Measurements from ENCODE around the gene KIAA1549. TPM values are rescaled to one million over a fixed set of nuclear protein-coding genes. Genes with fewer than 3 reads are reported as not detected.

Gene KIAA1549
- total and polyA plus RNA-seq, 2 of the 8 experiments (the other 6 are each of a cell fraction or from before 2014, with no cell fraction given) = 6.5 to 17.3 TPM

- Histone ChIP-seq H3K23ac (ENCODE audit: insufficient read length) (no peak overlapping the region), H2BK12ac (ENCODE audit: low read depth, low read length) (0 out of 2 replicates have a peak overlapping the region, but pooled peaks have one; percentile 0), H2BK15ac (ENCODE audit: low read length) (no peak overlapping the region), H3K23me2 (ENCODE audit: low read depth, low read length) (peaks cover 6% of the 10 kb centered on the region; the same call in 1 of the 2 replicates), H3K79me2 (ENCODE audit: control insufficient read depth in 1 of 2, insufficient read depth in 2 of 2, low read length in 2 of 2) (peaks cover 10 to 74% of the 10 kb centered on the region in 2 experiments), H3K4me1 (replicated peaks in 1 of 4; ENCODE audit: control insufficient read depth in 3 of 4, insufficient read depth in 4 of 4, low read length in 3 of 4) (peaks cover 5 to 24% (median 12%) of the 10 kb centered on the region in 4 experiments), H3K79me1 (ENCODE audit: low read depth, low read length) (peaks cover 34% of the 10 kb centered on the region), H4K91ac (replicated peaks; ENCODE audit: insufficient read length, low read length) (no peak overlapping the region), H4K5ac (ENCODE audit: insufficient read length, low read depth, low read length) (no peak overlapping the region), H3K4me2 (ENCODE audit: insufficient read depth in 1 of 2, low read depth in 2 of 2, low read length in 2 of 2) (no peak overlapping the region), H2BK20ac (ENCODE audit: low read length) (no peak overlapping the region), H3K27me3 (replicated peaks in 1 of 4; ENCODE audit: control insufficient read depth in 3 of 4, extremely low read depth in 1 of 4, insufficient read depth in 3 of 4, low read length in 3 of 4) (no peaks in the 10 kb centered on the region; a peak in 1 of 7 replicates), H4K8ac (ENCODE audit: extremely low read depth, insufficient read depth, low read length) (no peak overlapping the region), H3K9me3 (ENCODE audit: insufficient read depth in 2 of 2, low read depth in 1 of 2, low read length in 1 of 2) (no peaks in the 10 kb centered on the region), H3K4me3 (ENCODE audit: extremely low read depth in 1 of 4, insufficient read depth in 2 of 4, low read depth in 3 of 4, low read length in 4 of 4) (no peak overlapping the region), H2AFZ (ENCODE audit: low read length) (no peak overlapping the region), H3K18ac (ENCODE audit: extremely low read depth, low read length) (no peak overlapping the region), H3K36me3 (ENCODE audit: control insufficient read depth in 2 of 4, insufficient read depth in 4 of 4, low read length in 3 of 4) (no peaks in the 10 kb centered on the region), H4K20me1 (replicated peaks in 1 of 2; ENCODE audit: control insufficient read depth in 1 of 2, insufficient read depth in 2 of 2, low read length in 2 of 2) (peaks cover 2 to 11% of the 10 kb centered on the region in 2 experiments), H3K4ac (replicated peaks; ENCODE audit: insufficient read length, low read depth, low read length) (no peak overlapping the region), H2BK5ac (ENCODE audit: low read depth, low read length) (no peak overlapping the region), H3K14ac (ENCODE audit: insufficient read length) (no peak overlapping the region), H2AK5ac (ENCODE audit: low read depth, low read length) (0 out of 2 replicates have a peak overlapping the region, but pooled peaks have one; percentile 3), H3K56ac (replicated peaks; ENCODE audit: insufficient read length, low read depth, low read length) (no peak overlapping the region), H3K9ac (replicated peaks in 1 of 4; ENCODE audit: extremely low read depth in 1 of 4, low read depth in 3 of 4, low read length in 3 of 4) (no peak overlapping the region), H3K27ac (ENCODE audit: low read depth, low read length) (no peak overlapping the region), H2BK120ac (replicated peaks; ENCODE audit: low read depth, low read length) (no peak overlapping the region)
- CTCF ChIA-PET (ENCODE audit: partially characterized antibody) = interaction anchor here (0.9 to 2.3 kb wide), 2 partner anchors 8 to 85 kb away, joined by 3 to 6 read pairs; no protein-coding TSS in a partner anchor
- POLR2A ChIA-PET (ENCODE audit: partially characterized antibody) = interaction anchor here (1.0 to 3.8 kb wide), 3 partner anchors 10 to 15 kb away, joined by 3 to 14 read pairs (median 3); partner anchors contain the start of gene KIAA1549
- WGBS, 2 experiments (ENCODE audit: extremely low coverage in 1 of 2, insufficient coverage in 1 of 2, insufficient read length in 1 of 2, insufficient replicate concordance in 2 of 2, low coverage in 1 of 2, low lambda C conversion rate in 2 of 2, missing lambda C conversion rate in 1 of 2) = 94% methylated on average over 6 of the region's 6 CpGs; no CpG with 5 or more reads in 1 of the 2 experiments
- no peak for FAIRE-seq
- no peak for DNase-seq (ENCODE audit: low read depth in 1 of 2, low spot score in 2 of 2)
- TF ChIP-seq CEBPB (IDR thresholded peaks at IDR 0.05; ENCODE audit: low read depth, low read length) (no peak), CTCF (IDR thresholded peaks at IDR 0.05; ENCODE audit: control extremely low read depth in 1 of 3, insufficient read depth in 1 of 3, low read depth in 1 of 3, low read length in 3 of 3) (no peak), TBP (IDR thresholded peaks at IDR 0.05; ENCODE audit: low read depth, low read length) (no peak), MAFK (IDR thresholded peaks at IDR 0.05; ENCODE audit: low read depth, low read length) (no peak), SP2 (IDR thresholded peaks at IDR 0.05; ENCODE audit: low read length) (no peak), RNF2 (IDR thresholded peaks at IDR 0.05; ENCODE audit: borderline replicate concordance, low read depth, low read length, missing control alignments, poor library complexity, severe bottlenecking) (no peak), SRF (IDR thresholded peaks at IDR 0.05; ENCODE audit: low read depth, low read length) (no peak), EZH2 (IDR thresholded peaks at IDR 0.05; ENCODE audit: low read depth, low read length, severe bottlenecking) (no peak), POLR2AphosphoS5 (IDR thresholded peaks at IDR 0.05; ENCODE audit: low read depth, low read length) (no peak), RXRA (IDR thresholded peaks at IDR 0.05; ENCODE audit: insufficient read depth, low read depth, low read length) (no peak), TCF12 (IDR thresholded peaks at IDR 0.05; ENCODE audit: low read depth, low read length) (no peak), CHD1 (IDR thresholded peaks at IDR 0.05; ENCODE audit: low read depth, low read length) (no peak)
These were observed 10.2 kb downstream of the KIAA1549 start for GRCh38 chr7:138970952-138971351.

Measured in H1 (cell line).